SH-SY5Y (cell line): ENCODE measurements around the gene SUMO3.

ENCODE experiments used
- GATA2 ChIP-seq: IDR thresholded peaks from 2 replicates; pipeline ENCODE4 v1.6.1; 2011; ENCODE audit warnings: mild to moderate bottlenecking, low read depth, low read length
- GATA3 ChIP-seq: IDR thresholded peaks from 2 replicates; pipeline ENCODE4 v1.6.1; 2011; ENCODE audit warnings: low read depth, mild to moderate bottlenecking, low read length, moderate library complexity

Gene SUMO3

GRCh38 chr21:44842087-44842486 lies 24.2 kb upstream of the SUMO3 start:
- TF ChIP-seq GATA2 (no peak), GATA3 (no peak)

- TF ChIP-seq GATA3 (no peak), GATA2 (no peak)
Observed at GRCh38 chr21:44840771-44841170, 22.9 kb upstream of the SUMO3 start.

- no peak for TF ChIP-seq GATA2
- no peak for TF ChIP-seq GATA3
Observed at GRCh38 chr21:44838951-44839350, 21.1 kb upstream of the SUMO3 start.

GRCh38 chr21:44838039-44838895 lies 20.4 kb upstream of the SUMO3 start:
- no peak for TF ChIP-seq GATA2
- no peak for TF ChIP-seq GATA3

- TF ChIP-seq GATA2: no peak
- TF ChIP-seq GATA3: no peak
Observed at GRCh38 chr21:44837537-44837936, 19.7 kb upstream of the SUMO3 start.

- TF ChIP-seq GATA3 (no peak), GATA2 (no peak)
Observed at GRCh38 chr21:44836666-44837471, 19.0 kb upstream of the SUMO3 start.

- no peak for TF ChIP-seq GATA3
- TF ChIP-seq GATA2: no peak
Observed at GRCh38 chr21:44836349-44836665, 18.4 kb upstream of the SUMO3 start.

GRCh38 chr21:44835647-44835973 lies 17.7 kb upstream of the SUMO3 start:
- TF ChIP-seq GATA3 (no peak), GATA2 (no peak)

GRCh38 chr21:44834951-44835646 lies 17.2 kb upstream of the SUMO3 start:
- TF ChIP-seq GATA2: no peak
- TF ChIP-seq GATA3: no peak

- TF ChIP-seq GATA3: no peak
- TF ChIP-seq GATA2: no peak
Observed at GRCh38 chr21:44834231-44834950, 16.5 kb upstream of the SUMO3 start.

- TF ChIP-seq GATA2: no peak
- no peak for TF ChIP-seq GATA3
Observed at GRCh38 chr21:44833663-44834062, 15.8 kb upstream of the SUMO3 start.

- TF ChIP-seq GATA2: no peak
- TF ChIP-seq GATA3: no peak
Observed at GRCh38 chr21:44831227-44831860, 13.5 kb upstream of the SUMO3 start.

GRCh38 chr21:44829507-44830092 lies 11.7 kb upstream of the SUMO3 start:
- TF ChIP-seq GATA3 (no peak), GATA2 (no peak)
